WTC11 (cell line): ENCODE measurements around the gene TMEM131L. TPM values are rescaled to one million over a fixed set of nuclear protein-coding genes. Genes with fewer than 3 reads are reported as not detected.
A peak's percentile ranks its signal among the peaks of the same experiment; 100 is the strongest.

ENCODE experiments used
- ATAC-seq: fragments of 200-7000 bp; cut with Tn5 transposase; 2 replicates; pipeline ENCODE4 v1.10.0; 2021; ENCODE audit warnings: mild to moderate bottlenecking, moderate library complexity
- CTCF ChIA-PET: fragments of 300-600 bp; sonication (Branson Sonifier 250); formaldehyde crosslinking; loops from one replicate; lab custom pipeline; 2021; ENCODE audit warnings: antibody characterized with exemption; lab: Charles Lee
- POLR2A ChIA-PET: fragments of 350-600 bp; sonication (Branson Sonifier 250); formaldehyde crosslinking; loops from one replicate; lab custom pipeline; 2021; ENCODE audit warnings: antibody characterized with exemption; lab: Charles Lee
- DNase-seq: peaks from one replicate; pipeline ENCODE4 v3.0.0; 2021; ENCODE audit warnings: low spot score
- H3K27ac Mint-ChIP-seq: 2 replicates; pipeline ENCODE4 v1.8.0; 2021; ENCODE audit warnings: mixed read lengths
- H3K27me3 Mint-ChIP-seq: 2 replicates; pipeline ENCODE4 v1.8.0; 2021; ENCODE audit warnings: low read depth, mild to moderate bottlenecking, moderate library complexity, mixed read lengths
- H3K36me3 Mint-ChIP-seq: 2 replicates; pipeline ENCODE4 v1.8.0; 2021; ENCODE audit warnings: mixed read lengths
- H3K4me1 Mint-ChIP-seq: 2 replicates; pipeline ENCODE4 v1.8.0; 2022; ENCODE audit warnings: mixed read lengths
- H3K4me3 Mint-ChIP-seq: 2 replicates; pipeline ENCODE4 v1.8.0; 2021; ENCODE audit warnings: mild to moderate bottlenecking, moderate library complexity, mixed read lengths
- H3K9me3 Mint-ChIP-seq: 2 replicates; pipeline ENCODE4 v1.8.0; 2021; ENCODE audit warnings: mixed read lengths
- ARID4B ChIP-seq: sonication (generic); formaldehyde crosslinking; IDR thresholded peaks from 2 replicates; pipeline ENCODE4 v1.8.0; 2023; ENCODE audit warnings: missing genetic modification reagents, mild to moderate bottlenecking, borderline replicate concordance
- CBFB ChIP-seq: sonication (generic); formaldehyde crosslinking; IDR thresholded peaks from 2 replicates; pipeline ENCODE4 v1.8.1; 2022; ENCODE audit warnings: mild to moderate bottlenecking, low read depth, missing genetic modification reagents
- E2F5 ChIP-seq: sonication (generic); formaldehyde crosslinking; IDR thresholded peaks from 2 replicates; pipeline ENCODE4 v1.8.1; 2022; ENCODE audit warnings: mild to moderate bottlenecking, moderate library complexity, missing genetic modification reagents
- EMX1 ChIP-seq: fragments of 250-450 bp; sonication (Bioruptor Pico); IDR thresholded peaks from 2 replicates; pipeline ENCODE4 v1.8.0; 2021; ENCODE audit warnings: mild to moderate bottlenecking
- FOXK1 ChIP-seq: sonication (generic); formaldehyde crosslinking; IDR thresholded peaks from 2 replicates; pipeline ENCODE4 v1.8.0; 2022; ENCODE audit warnings: mild to moderate bottlenecking, moderate library complexity, missing genetic modification reagents
- GRHL2 ChIP-seq: fragments of 250-450 bp; sonication (Bioruptor Pico); IDR thresholded peaks from 2 replicates; pipeline ENCODE4 v1.8.0; 2022; ENCODE audit warnings: mild to moderate bottlenecking, moderate library complexity; ENCODE audit not compliant: insufficient replicate concordance, severe bottlenecking
- GTF2I ChIP-seq: fragments of 250-450 bp; sonication (Bioruptor Pico); conservative IDR thresholded peaks from 2 replicates; pipeline ENCODE4 v1.4.0; 2021; ENCODE audit warnings: mild to moderate bottlenecking
- HMGXB4 ChIP-seq: sonication (generic); formaldehyde crosslinking; IDR thresholded peaks from 2 replicates; pipeline ENCODE4 v1.8.1; 2023; ENCODE audit warnings: mild to moderate bottlenecking, moderate library complexity, missing genetic modification reagents
- MXD4 ChIP-seq: fragments of 250-450 bp; sonication (Bioruptor Pico); IDR thresholded peaks from 2 replicates; pipeline ENCODE4 v1.8.0; 2021; ENCODE audit warnings: mild to moderate bottlenecking, moderate library complexity, borderline replicate concordance
- NFATC4 ChIP-seq: fragments of 250-450 bp; sonication (Bioruptor Pico); IDR thresholded peaks from 2 replicates; pipeline ENCODE4 v1.9.0; 2021; ENCODE audit warnings: mild to moderate bottlenecking
- NR2C2 ChIP-seq: sonication (generic); formaldehyde crosslinking; IDR thresholded peaks from 2 replicates; pipeline ENCODE4 v1.8.0; 2022; ENCODE audit warnings: mild to moderate bottlenecking, missing genetic modification reagents
- NR3C1 ChIP-seq: sonication (generic); formaldehyde crosslinking; conservative IDR thresholded peaks from 2 replicates; pipeline ENCODE4 v1.8.1; 2023; ENCODE audit warnings: low read depth, mild to moderate bottlenecking, missing genetic modification reagents
- PRRX2 ChIP-seq: fragments of 250-450 bp; sonication (Bioruptor Pico); IDR thresholded peaks from 2 replicates; pipeline ENCODE4 v1.8.0; 2021; ENCODE audit warnings: mild to moderate bottlenecking
- RELA ChIP-seq: sonication (generic); formaldehyde crosslinking; IDR thresholded peaks from 2 replicates; pipeline ENCODE4 v1.8.1; 2022; ENCODE audit warnings: missing genetic modification reagents, mild to moderate bottlenecking, borderline replicate concordance
- SMAD4 ChIP-seq: sonication (generic); formaldehyde crosslinking; IDR thresholded peaks from 2 replicates; pipeline ENCODE4 v1.8.0; 2022; ENCODE audit warnings: mild to moderate bottlenecking, missing genetic modification reagents
- SOX15 ChIP-seq: fragments of 250-450 bp; sonication (Bioruptor Pico); IDR thresholded peaks from 2 replicates; pipeline ENCODE4 v1.9.0; 2021; ENCODE audit warnings: mild to moderate bottlenecking
- TCF7 ChIP-seq: sonication (generic); formaldehyde crosslinking; IDR thresholded peaks from 2 replicates; pipeline ENCODE4 v1.8.0; 2022; ENCODE audit warnings: mild to moderate bottlenecking, low read depth, missing genetic modification reagents, moderate library complexity
- USF1 ChIP-seq: sonication (generic); formaldehyde crosslinking; IDR thresholded peaks from 2 replicates; pipeline ENCODE4 v1.8.0; 2022; ENCODE audit warnings: mild to moderate bottlenecking, missing genetic modification reagents
- ZNF138 ChIP-seq: sonication (generic); formaldehyde crosslinking; conservative IDR thresholded peaks from 2 replicates; pipeline ENCODE4 v1.8.1; 2022; ENCODE audit warnings: mild to moderate bottlenecking, moderate library complexity, missing genetic modification reagents
- ZNF423 ChIP-seq: fragments of 250-450 bp; sonication (Bioruptor Pico); IDR thresholded peaks from 2 replicates; pipeline ENCODE4 v2.1.2; 2022; ENCODE audit warnings: mild to moderate bottlenecking, moderate library complexity
- ZNF425 ChIP-seq: fragments of 250-450 bp; sonication (Bioruptor Pico); conservative IDR thresholded peaks from 2 replicates; pipeline ENCODE4 v1.9.0; 2021; ENCODE audit warnings: mild to moderate bottlenecking
- ZSCAN18 ChIP-seq: fragments of 250-450 bp; sonication (Bioruptor Pico); IDR thresholded peaks from 2 replicates; pipeline ENCODE4 v2.1.2; 2022; ENCODE audit warnings: mild to moderate bottlenecking, moderate library complexity
- total RNA-seq: library from RNA; stranded (reverse); gene quantifications from 3 replicates; pipeline ENCODE4 v1.2.3, GENCODE V29; 2021

Gene TMEM131L
- total RNA-seq, 1 experiment from 2014 or later = 26.7 TPM

- TF ChIP-seq ZNF425 (CRISPR knock-in tag) (no peak), TCF7 (CRISPR knock-in tag) (no peak), RELA (CRISPR knock-in tag) (no peak), CBFB (no peak), HMGXB4 (CRISPR knock-in tag) (no peak), NR3C1 (CRISPR knock-in tag) (no peak), NR2C2 (CRISPR knock-in tag) (no peak), USF1 (no peak), ZSCAN18 (CRISPR knock-in tag) (no peak), E2F5 (CRISPR knock-in tag) (no peak), NFATC4 (CRISPR knock-in tag) (no peak)
Observed at GRCh38 chr4:153485359-153485758, 19.2 kb downstream of the TMEM131L start (continued).

GRCh38 chr4:153485860-153486259, 19.7 kb downstream of the TMEM131L start:
- ATAC-seq (no peak), DNase-seq (no peak)
- H3K9me3 Mint-ChIP-seq = no peaks in the 10 kb centered on the region
- H3K36me3 Mint-ChIP-seq = peaks cover 6% of the 10 kb centered on the region; the same call in 1 of the 2 replicates
- POLR2A ChIA-PET = interaction anchor here (0.6 to 2.2 kb wide), 3 partner anchors 10 to 78 kb away, joined by 3 to 6 read pairs (median 3); partner anchors contain the start of gene TMEM131L
- CTCF ChIA-PET = interaction anchor here (0.6 to 1.5 kb wide), 4 partner anchors 45 to 115 kb away, joined by 3 to 4 read pairs (median 3); no protein-coding TSS in a partner anchor
- no peaks in the 10 kb centered on the region for H3K27me3 Mint-ChIP-seq
- H3K4me1 Mint-ChIP-seq = peaks cover 56% of the 10 kb centered on the region
- H3K4me3 Mint-ChIP-seq = no peak overlapping the region
- H3K27ac Mint-ChIP-seq = peak overlapping the region; percentile 78; the same call in 1 of the 2 replicates
- TF ChIP-seq ZNF423 (CRISPR knock-in tag) = no peak
- no peak for TF ChIP-seq FOXK1 (CRISPR knock-in tag)
- no peak for TF ChIP-seq ZNF425 (CRISPR knock-in tag)
- TF ChIP-seq NFATC4 (CRISPR knock-in tag) = no peak
- no peak for TF ChIP-seq PRRX2 (CRISPR knock-in tag)
- no peak for TF ChIP-seq EMX1 (CRISPR knock-in tag)
- TF ChIP-seq TCF7 (CRISPR knock-in tag) = no peak
- no peak for TF ChIP-seq GTF2I
- no peak for TF ChIP-seq SOX15 (CRISPR knock-in tag)
- no peak for TF ChIP-seq ZNF138 (CRISPR knock-in tag)
- TF ChIP-seq GRHL2 (CRISPR knock-in tag) = no peak
- TF ChIP-seq MXD4 (CRISPR knock-in tag) = no peak
- no peak for TF ChIP-seq ARID4B (CRISPR knock-in tag)
- no peak for TF ChIP-seq SMAD4
- no peak for TF ChIP-seq E2F5 (CRISPR knock-in tag)
